HepG2 (cell line): ENCODE data around the gene PLXDC2. TPM values are rescaled to one million over a fixed set of nuclear protein-coding genes. Genes with fewer than 3 reads are reported as not detected.

Source experiments
- ATAC-seq: fragments of 200-7000 bp; cut with Tn5 transposase; 3 replicates; pipeline ENCODE4 v1.9.1; 2020; ENCODE audit warnings: mild to moderate bottlenecking, moderate library complexity
- BruUV-seq: library from RNA; stranded (reverse); fragments of 400-500 nt; replicated peaks from 2 replicates; lab custom pipeline; 2021; lab: Mats Ljungman, UMichigan
- CTCF ChIA-PET: fragments of 300-600 bp; formaldehyde crosslinking; extraction: SDS; loops from one replicate; lab custom pipeline; 2021; ENCODE audit warnings: low total read pairs, inconsistent platforms, low intra/inter-chr PET ratio; lab: Yijun Ruan, JAX
- POLR2A ChIA-PET: fragments of 350-600 bp; sonication (Branson Sonifier 250); formaldehyde crosslinking; loops from one replicate; lab custom pipeline; 2020; ENCODE audit warnings: antibody characterized with exemption, inconsistent platforms; lab: Yijun Ruan, JAX
- DNase-seq: peaks from one replicate; pipeline ENCODE4 v3.0.0-alpha.2; 2015; ENCODE audit warnings: low spot score
- FAIRE-seq: peaks from 3 replicates; lab custom pipeline; 2011; peaks lifted over from hg19 to GRCh38; lab: Jason Lieb, UNC
- H2AFZ ChIP-seq: one replicate; pipeline ENCODE4 v1.6.1; 2011; ENCODE audit warnings: low read length, inconsistent platforms
- H3K27ac ChIP-seq: fragments of 300-600 bp; 3 replicates; pipeline ENCODE4 v1.8.0; 2011; ENCODE audit warnings: mixed run types, mild to moderate bottlenecking, mixed read lengths, low read length, inconsistent platforms; ENCODE audit not compliant: insufficient read depth; ENCODE audit errors: extremely low read length
- H3K27me3 ChIP-seq, 2 experiments: fragments of 200-600 bp in 1 of 2; 2 replicates in 1 of 2; 3 replicates in 1 of 2; pipeline versions ENCODE4 v1.6.0 to v1.8.0; 2011; ENCODE audit warnings: low read length in 2 of 2, mild to moderate bottlenecking in 2 of 2, moderate library complexity in 2 of 2, inconsistent platforms in 1 of 2; ENCODE audit not compliant: insufficient read depth in 2 of 2, control insufficient read depth in 1 of 2
- H3K36me3 ChIP-seq, 2 experiments: fragments of 200-600 bp in 1 of 2; replicated peaks in 1 of 2; 2 replicates in 1 of 2; 3 replicates in 1 of 2; pipeline versions ENCODE4 v1.5.1 to v1.8.0; 2011; ENCODE audit warnings: low read length in 2 of 2, inconsistent platforms in 1 of 2; ENCODE audit not compliant: insufficient read depth in 2 of 2, control insufficient read depth in 1 of 2
- H3K4me1 ChIP-seq: 2 replicates; pipeline ENCODE4 v1.5.1; 2012; ENCODE audit warnings: low read length, inconsistent platforms; ENCODE audit not compliant: insufficient read depth
- H3K4me2 ChIP-seq: 2 replicates; pipeline ENCODE4 v1.6.0; 2011; ENCODE audit warnings: low read depth, low read length, inconsistent platforms
- H3K4me3 ChIP-seq, 3 experiments: fragments of 200-600 bp in 1 of 3; sonication (generic), shearing (Covaris generic) in 1 of 3; replicated peaks in 1 of 3; 2 replicates each; pipeline ENCODE4 v1.5.1; 2011 to 2016; ENCODE audit warnings: low read length in 3 of 3, inconsistent platforms in 2 of 3, low read depth in 2 of 3, mild to moderate bottlenecking in 2 of 3, control low read depth in 1 of 3, mixed read lengths in 1 of 3; ENCODE audit not compliant: insufficient read depth in 1 of 3
- H3K79me2 ChIP-seq: one replicate; pipeline ENCODE4 v1.6.1; 2011; ENCODE audit warnings: low read length, inconsistent platforms; ENCODE audit not compliant: insufficient read depth
- H3K9ac ChIP-seq: 2 replicates; pipeline ENCODE4 v1.6.0; 2011; ENCODE audit warnings: mild to moderate bottlenecking, low read depth, low read length, inconsistent platforms; ENCODE audit not compliant: insufficient read depth
- H3K9me3 ChIP-seq: 2 replicates; pipeline ENCODE4 v1.5.1; 2012; ENCODE audit warnings: mild to moderate bottlenecking, low read length
- H4K20me1 ChIP-seq: 2 replicates; pipeline ENCODE4 v1.6.0; 2011; ENCODE audit warnings: inconsistent platforms, mild to moderate bottlenecking, low read length, moderate library complexity; ENCODE audit not compliant: insufficient read depth
- ARNT2 ChIP-seq: sonication (generic); formaldehyde crosslinking; IDR thresholded peaks from 2 replicates; pipeline ENCODE4 v1.8.0; 2022; ENCODE audit warnings: mild to moderate bottlenecking, low read depth, missing genetic modification reagents, moderate library complexity
- ELF3 ChIP-seq: IDR thresholded peaks from 2 replicates; pipeline ENCODE4 v1.6.1; 2016; ENCODE audit warnings: missing genetic modification reagents, missing compliant biosample characterization
- IKZF4 ChIP-seq: sonication (generic); formaldehyde crosslinking; IDR thresholded peaks from 2 replicates; pipeline ENCODE4 v1.5.1; 2020; ENCODE audit warnings: borderline replicate concordance, mild to moderate bottlenecking, low read depth, missing genetic modification reagents; ENCODE audit errors: not compliant biosample characterization
- JUNB ChIP-seq: sonication (generic); formaldehyde crosslinking; IDR thresholded peaks from 2 replicates; pipeline ENCODE4 v1.8.0; 2022; ENCODE audit warnings: missing genetic modification reagents, mild to moderate bottlenecking, borderline replicate concordance
- KDM5A ChIP-seq: fragments of 200-600 bp; sonication (generic); IDR thresholded peaks from 2 replicates; pipeline ENCODE4 v1.7.0; 2018; ENCODE audit warnings: antibody characterized with exemption, mild to moderate bottlenecking, low read length, borderline replicate concordance
- MXD4 ChIP-seq: IDR thresholded peaks from 2 replicates; pipeline ENCODE4 v1.6.1; 2016; ENCODE audit warnings: mild to moderate bottlenecking, missing biosample characterization, missing genetic modification reagents
- PHF20 ChIP-seq: sonication (generic); formaldehyde crosslinking; IDR thresholded peaks from 2 replicates; pipeline ENCODE4 v1.5.0; 2020; ENCODE audit warnings: mild to moderate bottlenecking, missing genetic modification reagents
- ZBTB7B ChIP-seq: sonication (generic); formaldehyde crosslinking; IDR thresholded peaks from 2 replicates; pipeline ENCODE4 v1.4.0; 2020; ENCODE audit warnings: missing genetic modification reagents
- ZNF160 ChIP-seq: sonication (generic); formaldehyde crosslinking; IDR thresholded peaks from 2 replicates; pipeline ENCODE4 v1.8.0; 2022; ENCODE audit warnings: mild to moderate bottlenecking, inconsistent platforms, missing genetic modification reagents
- ZNF263 ChIP-seq: sonication (generic); formaldehyde crosslinking; IDR thresholded peaks from 2 replicates; pipeline ENCODE4 v1.4.0; 2020; ENCODE audit warnings: missing genetic modification reagents
- ZNF331 ChIP-seq: sonication (generic); formaldehyde crosslinking; IDR thresholded peaks from 2 replicates; pipeline ENCODE4 v1.4.0; 2020; ENCODE audit warnings: missing genetic modification reagents
- ZNF382 ChIP-seq: sonication (generic); formaldehyde crosslinking; IDR thresholded peaks from 2 replicates; pipeline ENCODE4 v1.5.0; 2020; ENCODE audit warnings: missing genetic modification reagents, mild to moderate bottlenecking, borderline replicate concordance
- ZNF556 ChIP-seq: sonication (generic); formaldehyde crosslinking; IDR thresholded peaks from 2 replicates; pipeline ENCODE4 v1.4.0; 2020; ENCODE audit warnings: mild to moderate bottlenecking, missing genetic modification reagents, borderline replicate concordance
- ZNF644 ChIP-seq: IDR thresholded peaks from 2 replicates; pipeline ENCODE4 v1.6.1; 2016; ENCODE audit warnings: low read depth
- ZNF790 ChIP-seq: sonication (generic); formaldehyde crosslinking; IDR thresholded peaks from 2 replicates; pipeline ENCODE4 v1.8.0; 2022; ENCODE audit warnings: missing genetic modification reagents, mild to moderate bottlenecking, borderline replicate concordance
- in situ Hi-C: cut with HindIII; loops from 2 replicates; pipeline ENCODE4 v1.10.0; 2017; ENCODE audit warnings: low pct_unique_long_range_greater_than_20kb; ENCODE audit not compliant: extremely low pct_ligation_motif_present
- intact Hi-C: fragments of 100-400 bp; cut with micrococcal nuclease; formaldehyde crosslinking; loops from one replicate; pipeline ENCODE4 v1.10.0; 2022; ENCODE audit not compliant: unreplicated experiment
- polyA plus RNA-seq, 8 experiments: library from polyadenylated mRNA; depleted of rRNA in 3 of 8; stranded (reverse) in 7 of 8; unstranded in 1 of 8; fragments of >200 nt; fragmentation: Illumina TruSeq in 4 of 8; extraction: Trizol in 4 of 8; gene quantifications; 2 replicates each; pipeline versions ENCODE4 v1.2.1 to v1.2.3, GENCODE V29; 2011 to 2016; ENCODE audit warnings: low read depth in 4 of 8, missing spikeins in 1 of 8, mixed read lengths in 1 of 8; ENCODE audit not compliant: insufficient read depth in 1 of 8
- total RNA-seq, 5 experiments: library from RNA; depleted of rRNA; stranded (reverse); fragments of >200 nt; fragmentation: Illumina TruSeq; extraction: Trizol; gene quantifications; 2 replicates each; pipeline ENCODE4 v1.2.3, GENCODE V29; 2016; ENCODE audit warnings: low read depth in 1 of 5
- TF ChIP-seq, protein P1 (sequence below): sonication (generic); formaldehyde crosslinking; IDR thresholded peaks from 2 replicates; pipeline ENCODE4 v1.4.0; 2020; ENCODE audit warnings: missing genetic modification reagents, mild to moderate bottlenecking, borderline replicate concordance
- TF ChIP-seq, protein P2 (sequence below): sonication (generic); formaldehyde crosslinking; IDR thresholded peaks from 2 replicates; pipeline ENCODE4 v1.8.0; 2022; ENCODE audit warnings: mild to moderate bottlenecking, missing genetic modification reagents, borderline replicate concordance
- TF ChIP-seq, protein P3 (sequence below): sonication (generic); formaldehyde crosslinking; IDR thresholded peaks from 2 replicates; pipeline ENCODE4 v1.8.1; 2023; ENCODE audit warnings: mild to moderate bottlenecking, missing genetic modification reagents
- TF ChIP-seq, protein P4 (sequence below): IDR thresholded peaks from 2 replicates; pipeline ENCODE4 v1.4.0; 2020; ENCODE audit warnings: mild to moderate bottlenecking, missing genetic modification reagents

PLXDC2 gene
- total and polyA plus RNA-seq, 2 of the 13 experiments (the other 11 are each of a cell fraction or from before 2014, with no cell fraction given), result 2.1 to 2.4 TPM

DNA sequence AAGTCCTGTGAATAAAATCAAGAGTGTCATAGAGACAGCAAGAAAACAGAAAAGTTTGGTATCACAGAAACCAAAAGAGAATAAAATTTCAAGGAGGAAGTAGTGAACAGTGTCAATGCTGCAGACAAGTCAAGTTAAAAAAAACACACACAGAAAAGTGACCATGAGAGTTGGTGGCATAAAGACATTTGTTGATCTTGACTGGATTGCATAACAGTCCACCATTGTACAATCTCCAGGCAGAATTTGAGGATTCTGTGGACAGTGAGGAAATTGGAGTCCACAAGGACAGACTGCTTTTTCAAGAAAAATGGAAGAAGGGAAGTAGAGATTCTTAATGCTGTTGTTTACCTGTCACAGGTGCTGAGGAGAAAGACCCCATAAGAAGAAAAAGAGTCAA is 412.5 kb downstream of the PLXDC2 start:
- no peak overlapping the region for H2AFZ ChIP-seq
- no peaks in the 10 kb centered on the region for H3K79me2 ChIP-seq
- BruUV-seq, result no TSS peak
- FAIRE-seq, result no peak
- peaks cover 10% of the 10 kb centered on the region for H3K9me3 ChIP-seq
- H4K20me1 ChIP-seq, result no peaks in the 10 kb centered on the region
- ChIA-PET POLR2A (no interaction called here), CTCF (no interaction called here)
- intact Hi-C loops, result no loop called here
- ATAC-seq, result no peak
- H3K27me3 ChIP-seq, result no peaks in the 10 kb centered on the region
- H3K4me1 ChIP-seq, result peaks cover 7% of the 10 kb centered on the region
- H3K4me3 ChIP-seq, result no peak overlapping the region
- H3K9ac ChIP-seq, result no peak overlapping the region
- H3K27ac ChIP-seq, result no peak overlapping the region
- in situ Hi-C loops, result no loop called here
- DNase-seq, result peak; percentile 41
- H3K4me2 ChIP-seq, result no peak overlapping the region
- H3K36me3 ChIP-seq, result no peaks in the 10 kb centered on the region
- TF ChIP-seq ZNF790 (CRISPR knock-in tag) (no peak), ZNF382 (CRISPR knock-in tag) (no peak), ZNF556 (CRISPR knock-in tag) (no peak), IKZF4 (CRISPR knock-in tag) (no peak), PHF20 (CRISPR knock-in tag) (no peak), ZNF263 (no peak), ZBTB7B (CRISPR knock-in tag) (no peak), ELF3 (CRISPR knock-in tag) (peak; percentile 35; the same call in 1 of the 2 replicates), ZNF644 (peak; percentile 60), ARNT2 (no peak), ZNF160 (CRISPR knock-in tag) (no peak), JUNB (CRISPR knock-in tag) (no peak), ZNF331 (peak; percentile 16; the same call in 1 of the 2 replicates), MXD4 (CRISPR knock-in tag) (no peak), KDM5A (no peak)
- TF ChIP-seq, protein P1, sequence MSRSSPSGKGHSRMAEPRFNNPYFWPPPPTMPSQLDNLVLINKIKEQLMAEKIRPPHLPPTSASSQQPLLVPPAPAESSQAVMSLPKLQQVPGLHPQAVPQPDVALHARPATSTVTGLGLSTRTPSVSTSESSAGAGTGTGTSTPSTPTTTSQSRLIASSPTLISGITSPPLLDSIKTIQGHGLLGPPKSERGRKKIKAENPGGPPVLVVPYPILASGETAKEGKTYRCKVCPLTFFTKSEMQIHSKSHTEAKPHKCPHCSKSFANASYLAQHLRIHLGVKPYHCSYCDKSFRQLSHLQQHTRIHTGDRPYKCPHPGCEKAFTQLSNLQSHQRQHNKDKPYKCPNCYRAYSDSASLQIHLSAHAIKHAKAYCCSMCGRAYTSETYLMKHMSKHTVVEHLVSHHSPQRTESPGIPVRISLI (CRISPR knock-in tag), result peak; percentile 55; the same call in 1 of the 2 replicates
- TF ChIP-seq, protein P2, sequence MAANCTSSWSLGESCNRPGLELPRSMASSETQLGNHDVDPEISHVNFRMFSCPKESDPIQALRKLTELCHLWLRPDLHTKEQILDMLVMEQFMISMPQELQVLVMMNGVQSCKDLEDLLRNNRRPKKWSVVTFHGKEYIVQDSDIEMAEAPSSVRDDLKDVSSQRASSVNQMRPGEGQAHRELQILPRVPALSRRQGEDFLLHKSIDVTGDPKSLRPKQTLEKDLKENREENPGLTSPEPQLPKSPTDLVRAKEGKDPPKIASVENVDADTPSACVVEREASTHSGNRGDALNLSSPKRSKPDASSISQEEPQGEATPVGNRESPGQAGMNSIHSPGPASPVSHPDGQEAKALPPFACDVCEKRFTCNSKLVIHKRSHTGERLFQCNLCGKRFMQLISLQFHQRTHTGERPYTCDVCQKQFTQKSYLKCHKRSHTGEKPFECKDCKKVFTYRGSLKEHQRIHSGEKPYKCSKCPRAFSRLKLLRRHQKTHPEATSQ (CRISPR knock-in tag), result no peak
- TF ChIP-seq, protein P3, sequence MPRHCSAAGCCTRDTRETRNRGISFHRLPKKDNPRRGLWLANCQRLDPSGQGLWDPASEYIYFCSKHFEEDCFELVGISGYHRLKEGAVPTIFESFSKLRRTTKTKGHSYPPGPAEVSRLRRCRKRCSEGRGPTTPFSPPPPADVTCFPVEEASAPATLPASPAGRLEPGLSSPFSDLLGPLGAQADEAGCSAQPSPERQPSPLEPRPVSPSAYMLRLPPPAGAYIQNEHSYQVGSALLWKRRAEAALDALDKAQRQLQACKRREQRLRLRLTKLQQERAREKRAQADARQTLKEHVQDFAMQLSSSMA (CRISPR knock-in tag), result no peak
- TF ChIP-seq, protein P4, sequence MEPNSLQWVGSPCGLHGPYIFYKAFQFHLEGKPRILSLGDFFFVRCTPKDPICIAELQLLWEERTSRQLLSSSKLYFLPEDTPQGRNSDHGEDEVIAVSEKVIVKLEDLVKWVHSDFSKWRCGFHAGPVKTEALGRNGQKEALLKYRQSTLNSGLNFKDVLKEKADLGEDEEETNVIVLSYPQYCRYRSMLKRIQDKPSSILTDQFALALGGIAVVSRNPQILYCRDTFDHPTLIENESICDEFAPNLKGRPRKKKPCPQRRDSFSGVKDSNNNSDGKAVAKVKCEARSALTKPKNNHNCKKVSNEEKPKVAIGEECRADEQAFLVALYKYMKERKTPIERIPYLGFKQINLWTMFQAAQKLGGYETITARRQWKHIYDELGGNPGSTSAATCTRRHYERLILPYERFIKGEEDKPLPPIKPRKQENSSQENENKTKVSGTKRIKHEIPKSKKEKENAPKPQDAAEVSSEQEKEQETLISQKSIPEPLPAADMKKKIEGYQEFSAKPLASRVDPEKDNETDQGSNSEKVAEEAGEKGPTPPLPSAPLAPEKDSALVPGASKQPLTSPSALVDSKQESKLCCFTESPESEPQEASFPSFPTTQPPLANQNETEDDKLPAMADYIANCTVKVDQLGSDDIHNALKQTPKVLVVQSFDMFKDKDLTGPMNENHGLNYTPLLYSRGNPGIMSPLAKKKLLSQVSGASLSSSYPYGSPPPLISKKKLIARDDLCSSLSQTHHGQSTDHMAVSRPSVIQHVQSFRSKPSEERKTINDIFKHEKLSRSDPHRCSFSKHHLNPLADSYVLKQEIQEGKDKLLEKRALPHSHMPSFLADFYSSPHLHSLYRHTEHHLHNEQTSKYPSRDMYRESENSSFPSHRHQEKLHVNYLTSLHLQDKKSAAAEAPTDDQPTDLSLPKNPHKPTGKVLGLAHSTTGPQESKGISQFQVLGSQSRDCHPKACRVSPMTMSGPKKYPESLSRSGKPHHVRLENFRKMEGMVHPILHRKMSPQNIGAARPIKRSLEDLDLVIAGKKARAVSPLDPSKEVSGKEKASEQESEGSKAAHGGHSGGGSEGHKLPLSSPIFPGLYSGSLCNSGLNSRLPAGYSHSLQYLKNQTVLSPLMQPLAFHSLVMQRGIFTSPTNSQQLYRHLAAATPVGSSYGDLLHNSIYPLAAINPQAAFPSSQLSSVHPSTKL (CRISPR knock-in tag), result peak; percentile 50; the same call in 1 of the 2 replicates
